Upper lobe of left lung (tissue), 6 donors: ENCODE measurements around the gene BPIFB4. TPM values are rescaled to one million over a fixed set of nuclear protein-coding genes. Genes with fewer than 3 reads are reported as not detected.

Experiments
- ATAC-seq, 2 donors: fragments of 200-7000 bp; cut with Tn5 transposase; one replicate each; pipeline ENCODE4 v1.9.1; 2022; ENCODE audit warnings: mild to moderate bottlenecking in 2 of 2, moderate library complexity in 2 of 2; ENCODE audit not compliant: low FRiP score in 2 of 2
- DNase-seq, 2 donors: peaks; one replicate each; pipeline ENCODE4 v3.0.0-alpha.2; 2019 to 2020
- H3K27ac ChIP-seq, 4 donors: fragments of 200-600 bp; sonication (generic); one replicate each; pipeline ENCODE4 v1.5.1; 2016 to 2019
- H3K27me3 ChIP-seq, 4 donors: fragments of 200-600 bp; sonication (generic); one replicate each; pipeline ENCODE4 v1.5.1; 2017 to 2019
- H3K36me3 ChIP-seq, 4 donors: fragments of 200-600 bp; sonication (generic); one replicate each; pipeline ENCODE4 v1.5.1; 2016 to 2019
- H3K4me1 ChIP-seq, 4 donors: fragments of 200-600 bp; sonication (generic); one replicate each; pipeline ENCODE4 v1.5.1; 2018 to 2019
- H3K4me3 ChIP-seq, 4 donors: fragments of 200-600 bp; sonication (generic); one replicate each; pipeline ENCODE4 v1.5.1; 2017 to 2019; ENCODE audit warnings: mild to moderate bottlenecking in 2 of 4, moderate library complexity in 1 of 4
- H3K9me3 ChIP-seq, 4 donors: fragments of 200-600 bp; sonication (generic); one replicate each; pipeline ENCODE4 v1.5.1; 2018 to 2019
- CTCF ChIP-seq, 6 experiments: fragments of 450-650 bp in 4 of 6; fragments of 200-600 bp in 2 of 6; sonication (generic) in 2 of 6; IDR thresholded peaks; one replicate each; pipeline ENCODE4 v1.5.1; 2016 to 2019; ENCODE audit warnings: antibody characterized with exemption in 6 of 6
- EP300 ChIP-seq, 4 donors: sonication (generic); formaldehyde crosslinking; IDR thresholded peaks; one replicate each; pipeline ENCODE4 v1.5.1; 2017; ENCODE audit warnings: antibody characterized with exemption in 4 of 4, control low read depth in 2 of 4
- POLR2A ChIP-seq, 4 donors: fragments of 450-650 bp; IDR thresholded peaks; one replicate each; pipeline ENCODE4 v1.5.1; 2016 to 2017; ENCODE audit warnings: antibody characterized with exemption in 4 of 4, mild to moderate bottlenecking in 2 of 4
- POLR2AphosphoS5 ChIP-seq, 2 donors: sonication (generic); formaldehyde crosslinking; IDR thresholded peaks; one replicate each; pipeline ENCODE4 v1.5.1; 2017; ENCODE audit warnings: antibody characterized with exemption in 2 of 2
- WGBS, 2 donors: methylation state at CpG; one replicate each; pipeline ENCODE4 v1.1.5; 2017 to 2018; 5-methylcytosine and 5-hydroxymethylcytosine counted together
- total RNA-seq, 6 donors: library from RNA; depleted of rRNA in 4 of 6; stranded (reverse); fragments of >200 nt in 4 of 6; gene quantifications; one replicate each; pipeline versions ENCODE4 v1.1.0 to v1.2.1, GENCODE V29; 2016 to 2021
- donor health status: DM: no; HTN: no; CAD: no; lungs with moderate emphysema.
- donor health status: DM: no; HTN: yes; CAD: no; lungs with severe emphysema.

Gene BPIFB4
- total RNA-seq, 6 donors from 2014 or later = not detected

- WGBS, 2 donors = 60 to 87% methylated on average over 3 to 6 of the region's 6 CpGs
- Histone ChIP-seq H3K4me3 (no peak overlapping the region), H3K27me3 (peaks cover 0 to 5% (median 0%) of the 10 kb centered on the region in 4 donors), H3K9me3 (no peaks in the 10 kb centered on the region), H3K27ac (no peak overlapping the region), H3K4me1 (peaks cover 0 to 10% (median 2%) of the 10 kb centered on the region in 4 donors), H3K36me3 (no peaks in the 10 kb centered on the region)
- no peak for TF ChIP-seq EP300 (IDR thresholded peaks at IDR 0.05)
- TF ChIP-seq POLR2AphosphoS5 (IDR thresholded peaks at IDR 0.05) = no peak
- no peak for TF ChIP-seq POLR2A (IDR thresholded peaks at IDR 0.05)
- TF ChIP-seq CTCF (IDR thresholded peaks at IDR 0.05) = no peak
- DNase-seq (no peak), ATAC-seq (no peak)
Measured at GRCh38 chr20:33125983-33126382, 46.5 kb downstream of the BPIFB4 start.

GRCh38 chr20:33127422-33128097, 48.1 kb downstream of the BPIFB4 start:
- Histone ChIP-seq H3K27ac (peak overlapping the region in 2 of 4 donors; percentile 13 to 75), H3K4me3 (no peak overlapping the region), H3K4me1 (peaks cover 0 to 11% (median 2%) of the 10 kb centered on the region in 4 donors), H3K27me3 (peaks cover 0 to 5% (median 0%) of the 10 kb centered on the region in 4 donors), H3K36me3 (no peaks in the 10 kb centered on the region), H3K9me3 (no peaks in the 10 kb centered on the region)
- DNase-seq = no peak
- WGBS, 2 donors = 65 to 74% methylated on average over 4 of the region's 4 CpGs
- no peak for ATAC-seq
- TF ChIP-seq EP300 (IDR thresholded peaks at IDR 0.05) (peak in 3 of 4 donors; percentile 41 to 97 (median 66)), POLR2AphosphoS5 (IDR thresholded peaks at IDR 0.05) (no peak)

- DNase-seq (peak in 1 of 2 donors; percentile 83), ATAC-seq (peak; percentile 45 to 71)
- no peaks in the 10 kb centered on the region for H3K36me3 ChIP-seq
- H3K27ac ChIP-seq = peak overlapping the region in 2 of 4 donors; percentile 68 to 73
- H3K4me1 ChIP-seq = peaks cover 0 to 13% (median 2%) of the 10 kb centered on the region in 4 donors
- H3K27me3 ChIP-seq = peaks cover 0 to 5% (median 0%) of the 10 kb centered on the region in 4 donors
- WGBS, 2 donors = 63 to 90% methylated on average over 9 of the region's 9 CpGs
- no peaks in the 10 kb centered on the region for H3K9me3 ChIP-seq
- no peak overlapping the region for H3K4me3 ChIP-seq
- TF ChIP-seq CTCF (IDR thresholded peaks at IDR 0.05) = no peak
- TF ChIP-seq POLR2A (IDR thresholded peaks at IDR 0.05) = no peak
- TF ChIP-seq EP300 (IDR thresholded peaks at IDR 0.05) = peak in 2 of 4 donors; percentile 73 to 79
- TF ChIP-seq POLR2AphosphoS5 (IDR thresholded peaks at IDR 0.05) = peak; percentile 40 to 45
Measured at GRCh38 chr20:33130568-33131061, 51.2 kb downstream of the BPIFB4 start.

- no peak for TF ChIP-seq POLR2AphosphoS5 (IDR thresholded peaks at IDR 0.05)
- TF ChIP-seq EP300 (IDR thresholded peaks at IDR 0.05) = no peak
- no peak for TF ChIP-seq CTCF (IDR thresholded peaks at IDR 0.05)
- TF ChIP-seq POLR2A (IDR thresholded peaks at IDR 0.05) = no peak
- H3K9me3 ChIP-seq = no peaks in the 10 kb centered on the region
- H3K36me3 ChIP-seq = no peaks in the 10 kb centered on the region
- ATAC-seq = no peak
- H3K4me3 ChIP-seq = no peak overlapping the region
- peaks cover 0 to 13% (median 2%) of the 10 kb centered on the region in 4 donors for H3K4me1 ChIP-seq
- peak in 1 of 2 donors; percentile 38 for DNase-seq
- H3K27ac ChIP-seq = peak overlapping the region in 2 of 4 donors; percentile 68 to 73
- WGBS, 2 donors = 59 to 78% methylated on average over 5 of the region's 5 CpGs
- H3K27me3 ChIP-seq = peaks cover 0 to 5% (median 0%) of the 10 kb centered on the region in 4 donors
Measured at GRCh38 chr20:33131949-33132473, 52.6 kb downstream of the BPIFB4 start.

- TF ChIP-seq CTCF (IDR thresholded peaks at IDR 0.05) = no peak
- TF ChIP-seq EP300 (IDR thresholded peaks at IDR 0.05) = no peak
- TF ChIP-seq POLR2AphosphoS5 (IDR thresholded peaks at IDR 0.05) = no peak
- TF ChIP-seq POLR2A (IDR thresholded peaks at IDR 0.05) = no peak
- Histone ChIP-seq H3K4me1 (peaks cover 0 to 9% (median 0%) of the 10 kb centered on the region in 4 donors), H3K36me3 (no peaks in the 10 kb centered on the region), H3K27ac (no peak overlapping the region), H3K4me3 (no peak overlapping the region), H3K9me3 (no peaks in the 10 kb centered on the region), H3K27me3 (peaks cover 0 to 5% (median 0%) of the 10 kb centered on the region in 4 donors)
- DNase-seq (no peak), ATAC-seq (no peak)
- WGBS, 2 donors = 50 to 56% methylated on average over 9 to 14 of the region's 14 CpGs
Measured at GRCh38 chr20:33132513-33133372, 53.3 kb downstream of the BPIFB4 start.
